ENCODE data around the gene TMEM235. TPM values are rescaled to one million over a fixed set of nuclear protein-coding genes. Genes with fewer than 3 reads are reported as not detected.
A peak's percentile ranks its signal among the peaks of the same experiment; 100 is the strongest.

The TMEM235 gene
- total and polyA plus RNA-seq, 9 of the 15 experiments (the other 6 are each of a cell fraction or from before 2014, with no cell fraction given): not detected

GRCh38 chr17:78250891-78251772, 19.7 kb downstream of the TMEM235 start (continued):
- peak; percentile 64; the same call in 1 of the 2 replicates for TF ChIP-seq ATF7 (IDR thresholded peaks at IDR 0.05)
- TF ChIP-seq GTF2B (IDR thresholded peaks at IDR 0.05; ENCODE audit: extremely low read depth, insufficient read length): no peak
- TF ChIP-seq ID3 (CRISPR knock-in tag; IDR thresholded peaks at IDR 0.05): no peak
- peak; percentile 48; the same call in 1 of the 2 replicates for TF ChIP-seq ID3 (tag; IDR thresholded peaks at IDR 0.05)
- TF ChIP-seq SP1 (CRISPR knock-in tag; IDR thresholded peaks at IDR 0.05): peak; percentile 84
- TF ChIP-seq ZNF263 (CRISPR knock-in tag; IDR thresholded peaks at IDR 0.05; ENCODE audit: borderline replicate concordance): peak; percentile 82
- no peak for TF ChIP-seq ZNF274 (IDR thresholded peaks at IDR 0.05; ENCODE audit: borderline replicate concordance, low read depth, low read length)
- peak; percentile 37; the same call in 1 of the 2 replicates for TF ChIP-seq NFIC (IDR thresholded peaks at IDR 0.05)
- TF ChIP-seq ZKSCAN8 (CRISPR knock-in tag; IDR thresholded peaks at IDR 0.05): no peak
- no peak for TF ChIP-seq MTA2 (IDR thresholded peaks at IDR 0.05; ENCODE audit: low read depth)
- no peak for TF ChIP-seq SMARCA5 (IDR thresholded peaks at IDR 0.05)
- no peak for TF ChIP-seq MIER1 (IDR thresholded peaks at IDR 0.05; ENCODE audit: low read depth)
- peak; percentile 81 for TF ChIP-seq MAX (CRISPR knock-in tag; IDR thresholded peaks at IDR 0.05)
- no peak for TF ChIP-seq FOS (IDR thresholded peaks at IDR 0.05; ENCODE audit: extremely low read depth, insufficient read length)
- peak; percentile 29 for TF ChIP-seq CBFA2T2 (conservative IDR thresholded peaks at IDR 0.05)
- peak; percentile 72 for TF ChIP-seq CTBP1 (IDR thresholded peaks at IDR 0.05; ENCODE audit: borderline replicate concordance)
- TF ChIP-seq ETS1 (conservative IDR thresholded peaks at IDR 0.05; ENCODE audit: control insufficient read depth, low read depth, low read length): 0 out of 2 replicates have a peak, but pooled peaks have one; percentile 48
- TF ChIP-seq MEF2D (tag; conservative IDR thresholded peaks at IDR 0.05; ENCODE audit: low read depth): no peak
- TF ChIP-seq ZMIZ1 (IDR thresholded peaks at IDR 0.05; ENCODE audit: low read depth in 2 of 2, low read length in 2 of 2): 0 out of 4 replicates have a peak, but pooled peaks have one; percentile 6 to 40
- peak in 1 of 2 experiments; percentile 52; a peak in 1 of 4 replicates for TF ChIP-seq TEAD1 (CRISPR knock-in tag; IDR thresholded peaks at IDR 0.05)
- peak; percentile 91 for TF ChIP-seq HMGN3 (IDR thresholded peaks at IDR 0.05; ENCODE audit: borderline replicate concordance, extremely low read depth, insufficient read length, low read depth, low read length)
- peak; percentile 80 for TF ChIP-seq KLF16 (IDR thresholded peaks at IDR 0.05)
